HEK293 (cell line): ENCODE results near the gene CLDN18.

Experiments
- CTCF ChIP-seq: fragments of 450-650 bp; formaldehyde crosslinking; IDR thresholded peaks from 2 replicates; pipeline ENCODE4 v1.5.1; 2016; ENCODE audit warnings: missing biosample characterization, missing genetic modification characterization
- ZBTB48 ChIP-seq: fragments of 450-650 bp; formaldehyde crosslinking; IDR thresholded peaks from 2 replicates; pipeline ENCODE4 v1.5.1; 2016; ENCODE audit warnings: missing biosample characterization, missing genetic modification characterization
- ZBTB8A ChIP-seq: fragments of 450-650 bp; formaldehyde crosslinking; IDR thresholded peaks from 2 replicates; pipeline ENCODE4 v1.5.1; 2016; ENCODE audit warnings: missing biosample characterization, missing genetic modification characterization
- ZEB2 ChIP-seq: fragments of 450-650 bp; formaldehyde crosslinking; IDR thresholded peaks from 2 replicates; pipeline ENCODE4 v1.5.1; 2016; ENCODE audit warnings: missing biosample characterization, missing genetic modification characterization
- ZNF184 ChIP-seq: fragments of 450-650 bp; IDR thresholded peaks from 2 replicates; pipeline ENCODE4 v1.5.1; 2018; ENCODE audit warnings: missing biosample characterization, mild to moderate bottlenecking, missing genetic modification characterization
- ZNF280C ChIP-seq: fragments of 450-650 bp; formaldehyde crosslinking; IDR thresholded peaks from 2 replicates; pipeline ENCODE4 v1.5.1; 2016; ENCODE audit warnings: missing biosample characterization, missing genetic modification characterization
- ZNF302 ChIP-seq: fragments of 450-650 bp; formaldehyde crosslinking; IDR thresholded peaks from 2 replicates; pipeline ENCODE4 v1.5.1; 2016; ENCODE audit warnings: missing biosample characterization, missing genetic modification characterization, low read depth
- ZNF362 ChIP-seq: fragments of 450-650 bp; formaldehyde crosslinking; IDR thresholded peaks from 2 replicates; pipeline ENCODE4 v1.5.1; 2016; ENCODE audit warnings: missing biosample characterization, missing genetic modification characterization
- ZNF398 ChIP-seq: fragments of 450-650 bp; formaldehyde crosslinking; IDR thresholded peaks from 2 replicates; pipeline ENCODE4 v1.5.1; 2017; ENCODE audit warnings: missing biosample characterization, missing genetic modification characterization
- ZNF768 ChIP-seq: fragments of 450-650 bp; formaldehyde crosslinking; IDR thresholded peaks from 2 replicates; pipeline ENCODE4 v1.5.1; 2018; ENCODE audit warnings: missing biosample characterization, mild to moderate bottlenecking, missing genetic modification characterization

- TF ChIP-seq ZNF398 (tag by site-specific recombination) = no peak
- TF ChIP-seq ZNF362 (tag by site-specific recombination) = no peak
- TF ChIP-seq ZBTB48 (tag by site-specific recombination) = no peak
- no peak for TF ChIP-seq ZBTB8A (tag by site-specific recombination)
- TF ChIP-seq ZNF280C (tag by site-specific recombination) = no peak
- TF ChIP-seq CTCF = no peak
- TF ChIP-seq ZNF768 = no peak
- TF ChIP-seq ZNF302 = no peak
- no peak for TF ChIP-seq ZEB2 (tag by site-specific recombination)
- TF ChIP-seq ZNF184 (tag by site-specific recombination) = no peak
Measured at GRCh38 chr3:138081371-138082084, 71.6 kb downstream of the CLDN18 start.
